GM19438 (cell line): ENCODE measurements around the gene MAP3K10.
"Not testable (repeated sequence)": the region's sequence is repeated elsewhere in the genome, so short reads cannot be mapped to it uniquely, and the experiment has no call there.

ENCODE experiments used
- ATAC-seq: cut with Tn5 transposase; IDR thresholded peaks from one replicate; pipeline ENCODE4 v1.9.1; 2021; ENCODE audit warnings: low read depth; ENCODE audit not compliant: unreplicated experiment

MAP3K10 gene

GRCh38 chr19:40216013-40216776 lies 25.0 kb downstream of the MAP3K10 start:
- ATAC-seq = no peak

GRCh38 chr19:40216777-40217026 lies 25.5 kb downstream of the MAP3K10 start:
- no peak for ATAC-seq

GRCh38 chr19:40217027-40217810 lies 26.0 kb downstream of the MAP3K10 start:
- ATAC-seq = no peak

GRCh38 chr19:40217934-40218890 lies 27.0 kb downstream of the MAP3K10 start, which contains the start of gene TTC9B:
Gene TTC9B, minus strand, starts transcription at chr19:40218384. Its CDS starts 3 bp downstream, at chr19:40218381.
- no peak for ATAC-seq

- not testable (repeated sequence) for ATAC-seq
Measured at GRCh38 chr19:40219029-40219428, 27.8 kb downstream of the MAP3K10 start.

- no peak for ATAC-seq
Measured at GRCh38 chr19:40219721-40220276, 28.6 kb downstream of the MAP3K10 start.

GRCh38 chr19:40220674-40221073 lies 29.4 kb downstream of the MAP3K10 start:
- ATAC-seq = no peak

- no peak for ATAC-seq
Measured at GRCh38 chr19:40221858-40222619, 30.8 kb downstream of the MAP3K10 start.

- ATAC-seq = no peak
Measured at GRCh38 chr19:40223135-40223822, 32.1 kb downstream of the MAP3K10 start.

GRCh38 chr19:40224342-40225150 lies 33.3 kb downstream of the MAP3K10 start:
- ATAC-seq = no peak

GRCh38 chr19:40225440-40226305 lies 34.4 kb downstream of the MAP3K10 start:
- no peak for ATAC-seq

- no peak for ATAC-seq
Measured at GRCh38 chr19:40228346-40228745, 37.1 kb downstream of the MAP3K10 start.

GRCh38 chr19:40228863-40229262 lies 37.6 kb downstream of the MAP3K10 start:
- no peak for ATAC-seq

- no peak for ATAC-seq
Measured at GRCh38 chr19:40229484-40229883, 38.3 kb downstream of the MAP3K10 start.

- no peak for ATAC-seq
Measured at GRCh38 chr19:40229926-40230417, 38.7 kb downstream of the MAP3K10 start.

GRCh38 chr19:40231057-40231456 lies 39.8 kb downstream of the MAP3K10 start:
- ATAC-seq = no peak
